ENCODE results near the gene ZIC3.
"Not testable (repeated sequence)": the region's sequence is repeated elsewhere in the genome, so short reads cannot be mapped to it uniquely, and the experiment has no call there.

ZIC3 gene

DNA sequence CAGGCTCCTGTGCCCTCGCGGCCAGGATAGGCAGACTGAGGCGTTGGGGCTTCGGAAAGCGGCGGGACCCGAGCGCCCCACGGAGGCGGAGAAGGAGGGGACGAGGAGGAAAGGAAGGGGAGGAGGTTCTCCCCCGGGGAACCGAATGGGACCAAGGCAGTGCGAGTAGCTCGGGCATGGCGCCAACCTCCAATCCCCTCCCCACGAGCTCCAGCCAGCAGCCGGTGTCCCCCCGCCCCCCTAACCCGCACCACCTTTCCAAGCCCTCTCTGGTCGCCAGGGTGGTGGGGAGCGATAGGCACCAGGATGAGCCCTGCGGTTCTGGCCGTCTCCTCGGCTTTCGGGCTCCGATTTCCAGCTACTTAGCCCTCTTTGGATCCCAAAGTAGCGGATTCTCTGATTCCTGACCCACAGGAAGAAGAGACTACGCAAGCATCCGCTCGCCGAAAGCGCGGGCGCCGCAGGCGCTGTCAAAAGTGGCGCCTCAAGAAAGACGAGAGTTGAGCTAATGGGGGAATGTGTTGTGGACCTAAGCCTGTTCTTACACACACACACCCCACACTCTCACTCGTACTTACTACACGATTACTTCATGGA is 15.2 kb upstream of the ZIC3 start:
- TF ChIP-seq EZH2 (IDR thresholded peaks at IDR 0.05), result no peak
- no peak for TF ChIP-seq POLR2AphosphoS5 (IDR thresholded peaks at IDR 0.05; ENCODE audit: borderline replicate concordance, low read depth, low read length)
- no peak for TF ChIP-seq FOXP2 (optimal IDR thresholded peaks at IDR 0.05; ENCODE audit: control extremely low read depth, extremely low read length, insufficient read depth)
- Histone ChIP-seq H3K4me3 (peak overlapping the region; percentile 64), H3K27ac (no peak overlapping the region), H3K9ac (ENCODE audit: insufficient read length) (no peak overlapping the region), H3K9me3 (ENCODE audit: low read depth, low read length) (no peaks in the 10 kb centered on the region), H3K36me3 (ENCODE audit: insufficient read depth, low read length) (no peaks in the 10 kb centered on the region)
- DNase-seq (ENCODE audit: low read depth, low spot score), result no peak

DNA sequence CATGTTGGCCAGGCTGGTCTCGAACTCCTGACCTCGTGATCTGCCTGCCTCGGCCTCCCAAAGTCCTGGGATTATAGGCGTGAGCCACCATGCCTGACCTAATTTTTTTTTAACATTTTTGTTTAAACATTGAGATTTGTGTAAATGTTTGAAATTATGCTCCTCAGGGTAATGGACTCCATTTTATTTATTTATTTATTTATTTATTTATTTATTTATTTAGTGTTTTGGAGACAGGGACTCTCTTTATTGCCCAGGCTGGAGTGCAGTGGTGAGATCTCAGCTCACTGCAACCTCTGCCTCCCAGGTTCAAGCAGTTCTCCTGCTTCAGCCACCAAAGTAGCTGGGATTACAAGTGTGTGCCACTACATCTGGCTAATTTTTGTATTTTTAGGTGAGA is 13.8 kb upstream of the ZIC3 start:
- not testable (repeated sequence) for H3K9me3 ChIP-seq (ENCODE audit: low read depth, low read length); H3K4me3 ChIP-seq; H3K9ac ChIP-seq (ENCODE audit: insufficient read length); H3K36me3 ChIP-seq (ENCODE audit: insufficient read depth, low read length); H3K27ac ChIP-seq; DNase-seq (ENCODE audit: low read depth, low spot score)

DNA sequence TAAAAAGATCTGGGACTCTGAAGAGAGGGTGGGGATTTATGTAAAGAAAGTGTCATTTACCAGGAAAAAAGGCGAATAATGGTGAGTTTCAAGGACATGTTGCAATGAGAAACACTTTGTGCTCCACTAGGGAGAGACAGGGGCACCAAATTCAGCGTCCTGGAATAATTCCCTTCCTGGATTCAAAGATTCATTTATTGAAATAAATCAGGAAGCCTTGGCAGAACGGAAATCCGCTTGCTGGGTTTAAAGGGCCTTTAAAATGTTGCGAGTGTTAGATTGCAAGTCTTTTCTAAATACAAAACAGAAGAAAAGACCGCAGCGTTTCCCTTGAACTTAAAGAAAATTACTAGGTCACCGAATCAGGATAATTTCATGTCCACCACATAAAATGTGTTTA is 3.8 kb upstream of the ZIC3 start:
- peak overlapping the region; percentile 40; the same call in 1 of the 2 replicates for H3K4me3 ChIP-seq

DNA sequence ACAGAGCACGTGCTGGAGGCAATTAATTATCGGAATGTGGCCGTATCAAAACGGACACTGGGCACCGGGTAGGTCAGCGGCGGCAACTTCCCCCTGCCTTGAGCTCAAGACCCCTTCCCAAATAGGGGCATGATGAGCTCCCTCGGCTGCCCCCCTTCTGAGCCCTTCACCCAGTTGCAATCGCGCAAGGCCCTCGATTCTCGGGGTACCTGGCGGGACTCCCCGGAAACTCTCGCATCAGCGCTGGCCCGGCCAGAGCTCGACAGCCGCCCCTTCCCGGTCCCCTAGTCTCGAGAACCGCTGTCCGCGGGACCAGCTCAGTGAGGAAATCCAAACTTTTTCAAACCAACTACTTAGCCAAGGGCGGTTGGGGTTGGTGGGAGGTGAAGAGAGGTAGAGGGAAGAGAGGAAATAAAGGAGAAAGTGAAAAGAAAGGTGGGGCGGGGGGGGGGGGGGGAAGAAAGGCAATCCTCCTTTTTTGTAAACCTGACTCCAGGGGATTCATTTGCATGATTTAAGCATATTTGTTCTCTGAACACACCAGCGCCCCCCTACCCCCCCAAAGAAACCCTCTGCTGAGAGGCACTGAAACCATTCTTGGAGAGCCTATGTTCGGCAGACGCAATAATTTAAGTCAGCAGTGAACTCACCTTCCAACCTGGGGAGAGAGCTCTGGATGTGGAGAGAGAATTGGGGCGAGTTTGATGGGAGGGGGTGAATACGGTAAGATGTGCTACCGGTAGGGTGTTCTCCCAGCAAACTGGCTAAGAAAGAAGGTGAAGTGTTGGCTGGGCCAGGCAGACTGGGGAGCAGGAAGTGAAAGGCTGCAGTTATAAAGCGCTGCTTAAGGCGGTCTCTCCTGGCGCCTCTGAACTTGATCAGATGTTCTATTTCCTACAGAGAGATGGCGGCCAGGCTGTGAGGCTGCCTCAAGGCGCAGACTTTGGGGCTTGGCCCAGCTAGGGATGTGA is 2.0 kb upstream of the ZIC3 start:
- Histone ChIP-seq H3K36me3 (ENCODE audit: insufficient read depth, low read length) (no peaks in the 10 kb centered on the region), H3K9ac (ENCODE audit: insufficient read length) (no peak overlapping the region), H3K9me3 (ENCODE audit: low read depth, low read length) (no peaks in the 10 kb centered on the region), H3K4me3 (no peak overlapping the region), H3K27ac (no peak overlapping the region)
- TF ChIP-seq EZH2 (IDR thresholded peaks at IDR 0.05) (no peak), POLR2AphosphoS5 (IDR thresholded peaks at IDR 0.05; ENCODE audit: borderline replicate concordance, low read depth, low read length) (no peak), FOXP2 (optimal IDR thresholded peaks at IDR 0.05; ENCODE audit: control extremely low read depth, extremely low read length, insufficient read depth) (no peak)
- DNase-seq (ENCODE audit: low read depth, low spot score), result no peak

More for the DNA sequence above, 3.8 kb upstream of the ZIC3 start:
- Histone ChIP-seq H3K9me3 (ENCODE audit: low read depth, low read length) (no peaks in the 10 kb centered on the region), H3K27ac (no peak overlapping the region), H3K9ac (ENCODE audit: insufficient read length) (no peak overlapping the region), H3K36me3 (ENCODE audit: insufficient read depth, low read length) (no peaks in the 10 kb centered on the region)
- no peak for TF ChIP-seq FOXP2 (optimal IDR thresholded peaks at IDR 0.05; ENCODE audit: control extremely low read depth, extremely low read length, insufficient read depth)
- peak; percentile 36; the same call in 1 of the 2 replicates for TF ChIP-seq POLR2AphosphoS5 (IDR thresholded peaks at IDR 0.05; ENCODE audit: borderline replicate concordance, low read depth, low read length)
- DNase-seq (ENCODE audit: low read depth, low spot score), result peak; percentile 72

DNA sequence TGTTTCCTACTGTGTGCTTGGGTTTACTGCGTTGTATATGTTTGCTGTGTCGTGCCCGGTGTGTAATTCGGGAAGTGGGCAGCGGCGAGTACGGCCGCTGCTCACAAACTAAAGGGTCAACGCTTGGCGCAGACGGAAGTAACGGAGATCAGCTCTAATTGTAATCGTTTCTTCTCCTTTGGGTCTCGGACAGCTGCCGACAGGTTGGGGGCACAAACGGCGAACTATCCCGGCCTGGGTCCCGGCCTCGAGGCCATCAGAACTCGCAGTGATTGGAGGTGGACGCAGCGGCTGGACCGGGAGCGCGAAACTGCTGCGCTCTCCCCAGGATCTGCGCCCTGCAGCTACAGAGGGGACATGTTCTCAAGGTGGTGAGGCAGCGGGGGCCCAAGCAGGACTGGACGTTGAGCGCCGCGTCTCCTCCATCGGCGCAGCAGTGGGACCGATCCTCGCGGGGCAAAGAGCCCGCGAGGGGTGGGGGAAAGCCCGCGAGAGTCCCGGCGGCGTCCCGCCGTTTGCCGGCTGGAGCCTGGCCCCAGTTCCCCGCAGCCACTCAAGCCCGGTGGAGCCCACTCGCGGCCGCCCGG is 516 bp upstream of the ZIC3 start:
- Histone ChIP-seq H3K9me3 (ENCODE audit: low read depth, low read length) (no peaks in the 10 kb centered on the region), H3K36me3 (ENCODE audit: insufficient read depth, low read length) (no peaks in the 10 kb centered on the region), H3K4me3 (peak overlapping the region; percentile 64), H3K27ac (no peak overlapping the region), H3K9ac (ENCODE audit: insufficient read length) (no peak overlapping the region)
- DNase-seq (ENCODE audit: low read depth, low spot score), result no peak
- TF ChIP-seq POLR2AphosphoS5 (IDR thresholded peaks at IDR 0.05; ENCODE audit: borderline replicate concordance, low read depth, low read length), result no peak
- no peak for TF ChIP-seq FOXP2 (optimal IDR thresholded peaks at IDR 0.05; ENCODE audit: control extremely low read depth, extremely low read length, insufficient read depth)
- no peak for TF ChIP-seq EZH2 (IDR thresholded peaks at IDR 0.05)

DNA sequence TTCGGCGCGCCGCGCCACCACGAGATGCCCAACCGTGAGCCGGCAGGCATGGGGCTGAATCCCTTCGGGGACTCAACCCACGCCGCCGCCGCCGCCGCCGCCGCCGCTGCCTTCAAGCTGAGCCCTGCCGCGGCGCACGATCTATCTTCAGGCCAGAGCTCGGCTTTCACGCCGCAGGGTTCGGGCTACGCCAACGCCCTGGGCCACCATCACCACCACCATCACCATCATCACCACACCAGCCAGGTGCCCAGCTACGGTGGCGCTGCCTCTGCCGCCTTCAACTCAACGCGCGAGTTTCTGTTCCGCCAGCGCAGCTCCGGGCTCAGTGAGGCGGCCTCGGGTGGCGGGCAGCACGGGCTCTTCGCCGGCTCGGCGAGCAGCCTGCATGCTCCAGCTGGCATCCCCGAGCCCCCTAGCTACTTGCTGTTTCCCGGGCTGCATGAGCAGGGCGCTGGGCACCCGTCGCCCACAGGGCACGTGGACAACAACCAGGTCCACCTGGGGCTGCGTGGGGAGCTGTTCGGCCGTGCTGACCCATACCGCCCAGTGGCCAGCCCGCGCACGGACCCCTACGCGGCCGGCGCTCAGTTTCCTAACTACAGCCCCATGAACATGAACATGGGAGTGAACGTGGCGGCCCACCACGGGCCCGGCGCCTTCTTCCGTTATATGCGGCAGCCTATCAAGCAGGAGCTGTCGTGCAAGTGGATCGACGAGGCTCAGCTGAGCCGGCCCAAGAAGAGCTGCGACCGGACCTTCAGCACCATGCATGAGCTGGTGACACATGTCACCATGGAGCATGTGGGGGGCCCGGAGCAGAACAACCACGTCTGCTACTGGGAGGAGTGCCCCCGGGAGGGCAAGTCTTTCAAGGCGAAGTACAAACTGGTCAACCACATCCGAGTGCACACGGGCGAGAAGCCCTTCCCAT is 1.1 kb downstream of the ZIC3 start:
- Histone ChIP-seq H3K9me3 (ENCODE audit: low read depth, low read length) (no peaks in the 10 kb centered on the region), H3K9ac (ENCODE audit: insufficient read length) (no peak overlapping the region), H3K36me3 (ENCODE audit: insufficient read depth, low read length) (no peaks in the 10 kb centered on the region), H3K27ac (no peak overlapping the region), H3K4me3 (peak overlapping the region; percentile 64)
- no peak for DNase-seq (ENCODE audit: low read depth, low spot score)
- TF ChIP-seq POLR2AphosphoS5 (IDR thresholded peaks at IDR 0.05; ENCODE audit: borderline replicate concordance, low read depth, low read length) (no peak), FOXP2 (optimal IDR thresholded peaks at IDR 0.05; ENCODE audit: control extremely low read depth, extremely low read length, insufficient read depth) (no peak), EZH2 (IDR thresholded peaks at IDR 0.05) (no peak)

- no peak overlapping the region for H3K9ac ChIP-seq (ENCODE audit: insufficient read length)
- H3K4me3 ChIP-seq, result peak overlapping the region; percentile 64
- no peak for DNase-seq (ENCODE audit: low read depth, low spot score)
- H3K9me3 ChIP-seq (ENCODE audit: low read depth, low read length), result no peaks in the 10 kb centered on the region
- TF ChIP-seq FOXP2 (optimal IDR thresholded peaks at IDR 0.05; ENCODE audit: control extremely low read depth, extremely low read length, insufficient read depth), result no peak
- no peak for TF ChIP-seq POLR2AphosphoS5 (IDR thresholded peaks at IDR 0.05; ENCODE audit: borderline replicate concordance, low read depth, low read length)
- TF ChIP-seq EZH2 (IDR thresholded peaks at IDR 0.05), result peak; percentile 31
- no peak overlapping the region for H3K27ac ChIP-seq
- H3K36me3 ChIP-seq (ENCODE audit: insufficient read depth, low read length), result no peaks in the 10 kb centered on the region
Observed at GRCh38 chrX:137567682-137568232, 1.8 kb downstream of the ZIC3 start.
